Endothelial cell of hepatic sinusoid (primary cell): ENCODE measurements around the gene DIO3.

Source experiments
- in situ Hi-C: cut with HindIII; loops from 2 replicates; pipeline ENCODE4 v1.10.0; 2017; ENCODE audit warnings: low sequenced_read_pairs

Gene DIO3

GRCh38 chr14:101561145-101561896, at the start of gene DIO3:
Gene DIO3, plus strand, starts transcription at chr14:101561495.
- in situ Hi-C loops: no loop called here

- in situ Hi-C loops: no loop called here
Measured at GRCh38 chr14:101511620-101512375, 49.5 kb upstream of the DIO3 start.

GRCh38 chr14:101512376-101512695, 49.0 kb upstream of the DIO3 start:
- in situ Hi-C loops: no loop called here

- in situ Hi-C loops: no loop called here
Measured at GRCh38 chr14:101514136-101514535, 47.2 kb upstream of the DIO3 start.

GRCh38 chr14:101516401-101516800, 44.9 kb upstream of the DIO3 start:
- in situ Hi-C loops: no loop called here

- in situ Hi-C loops: no loop called here
Measured at GRCh38 chr14:101518611-101519473, 42.5 kb upstream of the DIO3 start.

- in situ Hi-C loops: no loop called here
Measured at GRCh38 chr14:101520621-101521472, 40.4 kb upstream of the DIO3 start.

GRCh38 chr14:101521473-101521915, 39.8 kb upstream of the DIO3 start:
- in situ Hi-C loops: no loop called here

GRCh38 chr14:101521978-101522377, 39.3 kb upstream of the DIO3 start:
- in situ Hi-C loops: no loop called here

- in situ Hi-C loops: no loop called here
Measured at GRCh38 chr14:101525640-101526527, 35.4 kb upstream of the DIO3 start.

- in situ Hi-C loops: no loop called here
Measured at GRCh38 chr14:101527987-101528386, 33.3 kb upstream of the DIO3 start.

- in situ Hi-C loops: no loop called here
Measured at GRCh38 chr14:101529079-101529478, 32.2 kb upstream of the DIO3 start.

- in situ Hi-C loops: no loop called here
Measured at GRCh38 chr14:101534198-101534597, 27.1 kb upstream of the DIO3 start.

- in situ Hi-C loops: no loop called here
Measured at GRCh38 chr14:101535232-101535631, 26.1 kb upstream of the DIO3 start.

GRCh38 chr14:101535701-101536207, 25.5 kb upstream of the DIO3 start:
- in situ Hi-C loops: no loop called here

GRCh38 chr14:101537286-101537685, 24.0 kb upstream of the DIO3 start:
- in situ Hi-C loops: no loop called here

GRCh38 chr14:101538878-101539277, 22.4 kb upstream of the DIO3 start:
- in situ Hi-C loops: no loop called here

GRCh38 chr14:101539880-101540279, 21.4 kb upstream of the DIO3 start:
- in situ Hi-C loops: no loop called here
